Effector CD4-positive, alpha-beta T cell (primary cell): Measurements from ENCODE around the gene ZNF667.

Experiments used
- DNase-seq: peaks from one replicate; pipeline ENCODE4 v3.0.0-alpha.2; 2020

ZNF667 gene

GRCh38 chr19:56393119-56394012 lies 83.8 kb downstream of the ZNF667 start, which contains the start of gene ZNF582:
Gene ZNF582 (minus strand): TSS chr19:56393534. CDS start chr19:56391752, 1,782 bp downstream.
- peak; percentile 85 for DNase-seq
